ENCODE measurements around the gene GPRIN1. TPM values are rescaled to one million over a fixed set of nuclear protein-coding genes. Genes with fewer than 3 reads are reported as not detected.

Gene GPRIN1
- polyA plus RNA-seq, 1 of the 3 experiments (the other 2 are of a cell fraction), result 6.6 TPM

DNA sequence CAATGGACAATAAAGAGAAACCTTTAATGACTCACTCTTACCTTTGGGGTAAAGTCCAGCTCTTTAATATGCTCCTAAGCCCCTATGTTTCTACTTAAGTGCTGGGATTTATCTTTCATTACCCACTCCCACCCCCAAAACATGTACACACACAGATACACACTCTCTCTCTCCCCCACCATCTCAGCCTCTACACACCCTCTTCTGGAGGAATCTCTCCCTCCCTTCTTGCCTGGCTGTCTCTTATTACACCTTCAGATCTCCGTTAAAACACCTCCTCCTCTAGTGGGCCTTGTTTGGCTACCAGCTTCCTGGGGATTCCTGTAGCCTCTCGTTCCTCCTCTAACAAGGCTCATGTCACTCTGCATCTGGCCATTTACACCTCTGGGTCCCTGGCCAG is 6.9 kb downstream of the GPRIN1 start:
- no peak for DNase-seq
- Histone ChIP-seq H3K79me2 (ENCODE audit: insufficient read depth) (peaks cover 8% of the 10 kb centered on the region), H3K27ac (ENCODE audit: low read depth in 2 of 2, low read length in 1 of 2) (no peak overlapping the region), H3K4me2 (no peak overlapping the region), H3K27me3 (ENCODE audit: insufficient read depth) (no peaks in the 10 kb centered on the region), H3F3A (replicated peaks; ENCODE audit: insufficient read depth) (no peaks in the 10 kb centered on the region), H3K4me3 (ENCODE audit: low read depth in 2 of 2, low read length in 1 of 2) (no peak overlapping the region), H3K9ac (no peak overlapping the region), H3K4me1 (ENCODE audit: control insufficient read depth in 1 of 2, insufficient read depth in 2 of 2, low read depth in 1 of 2, low read length in 1 of 2) (peaks cover 0 to 14% of the 10 kb centered on the region in 2 experiments; a peak in 1 of 4 replicates), H3K36me3 (replicated peaks in 1 of 2; ENCODE audit: control insufficient read depth in 1 of 2, insufficient read depth in 2 of 2, low read length in 1 of 2) (peaks cover 0 to 5% of the 10 kb centered on the region in 2 experiments), H2AFZ (ENCODE audit: low read depth) (no peak overlapping the region), H3K9me3 (no peaks in the 10 kb centered on the region), H3K9me2 (no peaks in the 10 kb centered on the region), H4K20me1 (ENCODE audit: insufficient read depth) (peaks cover 34% of the 10 kb centered on the region; the same call in 1 of the 2 replicates)
- CTCF ChIA-PET, result interaction anchor here (0.7 to 2.1 kb wide), 4 partner anchors 11 to 187 kb away, joined by 3 to 6 read pairs (median 3); partner anchors contain the start of gene CLTB
- no peak for TF ChIP-seq NRF1 (IDR thresholded peaks at IDR 0.05; ENCODE audit: low read depth, low read length)
- TF ChIP-seq FOXJ3 (CRISPR knock-in tag; IDR thresholded peaks at IDR 0.05), result no peak
- no peak for TF ChIP-seq RCOR1 (IDR thresholded peaks at IDR 0.05; ENCODE audit: low read length)
- no peak for TF ChIP-seq TCF12 (IDR thresholded peaks at IDR 0.05)
- 84% methylated on average over 2 of the region's 2 CpGs for WGBS (ENCODE audit: low lambda C conversion rate)
- POLR2A ChIA-PET, result no interaction called here

DNA sequence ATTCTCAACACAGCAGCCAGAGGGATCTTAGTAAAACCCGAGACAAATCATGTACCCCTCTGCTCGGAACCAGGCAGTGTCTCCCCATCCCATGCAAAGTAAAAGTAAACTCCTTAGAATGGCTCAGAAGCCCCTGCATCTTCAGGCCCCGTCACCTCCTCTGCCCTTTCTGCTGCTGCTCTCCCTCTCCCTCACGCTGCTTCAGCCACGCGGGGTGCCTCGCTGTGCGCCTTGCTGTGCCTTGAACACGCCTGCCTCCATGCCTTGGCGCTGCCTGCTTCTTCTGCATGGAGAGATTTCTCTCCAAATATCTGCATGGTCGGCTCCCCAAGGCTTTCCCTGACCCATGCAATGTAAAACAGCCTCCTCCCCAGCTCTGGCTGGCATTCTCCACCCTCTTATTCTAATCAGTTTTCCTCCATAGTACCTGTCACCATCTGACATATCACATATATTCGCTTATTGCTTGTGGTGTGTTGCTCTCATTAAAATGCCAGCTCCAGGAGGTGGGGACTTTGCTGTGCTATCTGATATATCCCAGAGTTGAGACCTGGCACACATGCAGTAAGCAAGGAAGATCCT is 8.0 kb downstream of the GPRIN1 start:
- Histone ChIP-seq H2AFZ (ENCODE audit: low read depth) (no peak overlapping the region), H3F3A (replicated peaks; ENCODE audit: insufficient read depth) (no peaks in the 10 kb centered on the region), H3K79me2 (ENCODE audit: insufficient read depth) (0 out of 2 replicates have a peak, but pooled peaks cover 3% of the 10 kb centered on the region), H3K27me3 (ENCODE audit: insufficient read depth) (no peaks in the 10 kb centered on the region), H3K4me2 (no peak overlapping the region), H3K4me1 (ENCODE audit: control insufficient read depth in 1 of 2, insufficient read depth in 2 of 2, low read depth in 1 of 2, low read length in 1 of 2) (peaks cover 0 to 14% of the 10 kb centered on the region in 2 experiments; a peak in 1 of 4 replicates), H3K4me3 (ENCODE audit: low read depth in 2 of 2, low read length in 1 of 2) (no peak overlapping the region), H3K9me2 (no peaks in the 10 kb centered on the region), H3K9ac (no peak overlapping the region), H4K20me1 (ENCODE audit: insufficient read depth) (peaks cover 26% of the 10 kb centered on the region; the same call in 1 of the 2 replicates), H3K9me3 (no peaks in the 10 kb centered on the region), H3K27ac (ENCODE audit: low read depth in 2 of 2, low read length in 1 of 2) (no peak overlapping the region), H3K36me3 (replicated peaks in 1 of 2; ENCODE audit: control insufficient read depth in 1 of 2, insufficient read depth in 2 of 2, low read length in 1 of 2) (peaks cover 0 to 8% of the 10 kb centered on the region in 2 experiments)
- no peak for DNase-seq
- 89% methylated on average over 12 of the region's 12 CpGs for WGBS (ENCODE audit: low lambda C conversion rate)
- CTCF ChIA-PET, result interaction anchor here (1.1 kb wide), 1 partner anchor 12 kb away, joined by 3 read pairs; no protein-coding TSS in a partner anchor
- TF ChIP-seq, protein P1, sequence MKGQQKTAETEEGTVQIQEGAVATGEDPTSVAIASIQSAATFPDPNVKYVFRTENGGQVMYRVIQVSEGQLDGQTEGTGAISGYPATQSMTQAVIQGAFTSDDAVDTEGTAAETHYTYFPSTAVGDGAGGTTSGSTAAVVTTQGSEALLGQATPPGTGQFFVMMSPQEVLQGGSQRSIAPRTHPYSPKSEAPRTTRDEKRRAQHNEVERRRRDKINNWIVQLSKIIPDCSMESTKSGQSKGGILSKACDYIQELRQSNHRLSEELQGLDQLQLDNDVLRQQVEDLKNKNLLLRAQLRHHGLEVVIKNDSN (IDR thresholded peaks at IDR 0.05; ENCODE audit: borderline replicate concordance, low read depth), result no peak
- TF ChIP-seq NRF1 (IDR thresholded peaks at IDR 0.05; ENCODE audit: low read depth, low read length), result no peak
- TF ChIP-seq ELF1 (IDR thresholded peaks at IDR 0.05), result no peak
- no peak for TF ChIP-seq TEAD4 (IDR thresholded peaks at IDR 0.05; ENCODE audit: borderline replicate concordance, insufficient read depth)
- TF ChIP-seq, protein P2, sequence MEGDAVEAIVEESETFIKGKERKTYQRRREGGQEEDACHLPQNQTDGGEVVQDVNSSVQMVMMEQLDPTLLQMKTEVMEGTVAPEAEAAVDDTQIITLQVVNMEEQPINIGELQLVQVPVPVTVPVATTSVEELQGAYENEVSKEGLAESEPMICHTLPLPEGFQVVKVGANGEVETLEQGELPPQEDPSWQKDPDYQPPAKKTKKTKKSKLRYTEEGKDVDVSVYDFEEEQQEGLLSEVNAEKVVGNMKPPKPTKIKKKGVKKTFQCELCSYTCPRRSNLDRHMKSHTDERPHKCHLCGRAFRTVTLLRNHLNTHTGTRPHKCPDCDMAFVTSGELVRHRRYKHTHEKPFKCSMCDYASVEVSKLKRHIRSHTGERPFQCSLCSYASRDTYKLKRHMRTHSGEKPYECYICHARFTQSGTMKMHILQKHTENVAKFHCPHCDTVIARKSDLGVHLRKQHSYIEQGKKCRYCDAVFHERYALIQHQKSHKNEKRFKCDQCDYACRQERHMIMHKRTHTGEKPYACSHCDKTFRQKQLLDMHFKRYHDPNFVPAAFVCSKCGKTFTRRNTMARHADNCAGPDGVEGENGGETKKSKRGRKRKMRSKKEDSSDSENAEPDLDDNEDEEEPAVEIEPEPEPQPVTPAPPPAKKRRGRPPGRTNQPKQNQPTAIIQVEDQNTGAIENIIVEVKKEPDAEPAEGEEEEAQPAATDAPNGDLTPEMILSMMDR (IDR thresholded peaks at IDR 0.05), result no peak
- POLR2A ChIA-PET, result no interaction called here
